Adrenal gland (tissue), 5 donors: ENCODE data around the gene CFAP77.

Experiments
- CTCF ChIP-seq, 6 experiments: fragments of 450-650 bp in 4 of 6; fragments of 200-600 bp in 2 of 6; sonication (generic) in 1 of 6; IDR thresholded peaks; 1 replicate in 5 of 6; 2 replicates in 1 of 6; pipeline versions ENCODE4 v1.5.1 to v1.8.0; 2016 to 2021; ENCODE audit warnings: antibody characterized with exemption in 6 of 6, mild to moderate bottlenecking in 2 of 6, moderate library complexity in 1 of 6
- POLR2A ChIP-seq, 2 donors: fragments of 450-650 bp; IDR thresholded peaks; one replicate each; pipeline ENCODE4 v1.6.1; 2017; ENCODE audit warnings: antibody characterized with exemption in 2 of 2, mild to moderate bottlenecking in 2 of 2, moderate library complexity in 1 of 2
- donor health status: DM: no; HTN: no; CAD: no.

GRCh38 chr9:132600326-132600984 is 190.4 kb downstream of the CFAP77 start:
- TF ChIP-seq POLR2A (IDR thresholded peaks at IDR 0.05) (no peak), CTCF (IDR thresholded peaks at IDR 0.05) (no peak)
